Head of caudate nucleus (tissue), 42 donors: ENCODE results near the gene DNAJB9.

ENCODE experiments used
- DNase-seq, 42 donors: peaks; one replicate each; pipeline versions ENCODE4 v3.0.0 to v3.0.0-alpha.2; 2020 to 2021; ENCODE audit warnings: mixed read lengths in 7 of 42
- intact Hi-C: fragments of 100-400 bp; cut with DNase I; formaldehyde crosslinking; loops from one replicate; pipeline ENCODE4 v1.15.0; 2022

Gene DNAJB9

GRCh38 chr7:108598914-108599580, 29.4 kb downstream of the DNAJB9 start:
- intact Hi-C loops = no loop called here
- DNase-seq = peak in 1 of 42 donors; percentile 13

DNA sequence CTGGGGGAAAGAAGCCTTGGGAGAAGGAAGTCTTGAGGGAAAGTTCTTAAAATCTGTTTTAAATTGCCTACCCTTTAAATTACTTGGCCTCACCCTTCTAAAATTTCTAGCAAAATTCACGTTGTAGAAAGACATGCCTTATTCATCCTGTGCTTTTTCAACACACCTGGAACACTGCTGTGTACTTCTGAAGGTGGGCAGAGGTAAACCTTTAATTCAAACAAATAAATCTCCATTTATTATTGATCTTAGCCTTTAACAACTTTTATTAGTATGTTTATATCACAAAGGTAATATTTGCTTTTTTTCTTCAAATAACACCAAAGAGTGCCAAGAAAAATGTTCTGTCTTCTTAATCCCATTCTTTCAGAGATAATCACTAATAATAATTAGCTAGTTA, 30.7 kb downstream of the DNAJB9 start:
- intact Hi-C loops = no loop called here

GRCh38 chr7:108603656-108604306, 34.1 kb downstream of the DNAJB9 start:
- DNase-seq = peak in 1 of 42 donors; percentile 45
- intact Hi-C loops = no loop called here

More for the DNA sequence above, 30.7 kb downstream of the DNAJB9 start:
- DNase-seq = no peak

DNA sequence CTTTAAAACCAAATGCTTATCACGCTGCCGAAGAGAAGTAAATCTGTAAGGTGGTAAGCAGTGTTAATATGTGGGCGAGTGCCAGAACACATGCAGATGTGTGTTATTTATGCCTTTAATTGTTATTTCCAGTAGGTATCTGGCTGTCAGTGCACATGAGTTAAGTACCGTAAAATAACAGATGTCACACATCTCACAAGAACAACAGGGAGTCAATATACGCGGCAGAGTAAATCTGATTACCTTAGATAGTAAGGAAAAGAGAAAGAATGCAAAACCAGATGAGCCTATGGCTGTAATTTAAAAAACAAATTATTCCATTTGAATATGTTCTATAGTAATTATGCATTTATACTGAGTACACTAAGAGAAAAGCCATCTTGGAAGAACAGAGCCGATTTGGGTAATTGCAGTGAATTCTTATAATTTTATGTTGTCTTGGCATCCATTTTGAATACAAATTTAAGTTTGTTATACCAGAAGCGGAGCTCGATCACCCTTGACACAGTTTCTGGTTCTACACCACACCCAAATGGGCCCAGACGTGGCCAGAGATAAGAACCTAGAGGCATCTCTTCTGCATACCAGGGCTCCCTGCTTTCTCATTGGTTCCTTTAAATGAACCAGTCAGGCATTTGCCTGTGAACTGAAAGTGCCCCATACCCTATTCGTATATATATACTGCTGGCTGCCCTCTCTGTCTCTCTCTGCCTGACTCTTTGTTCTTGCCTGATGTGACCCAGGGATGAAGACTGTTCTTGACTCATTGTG, 34.8 kb downstream of the DNAJB9 start:
- intact Hi-C loops = no loop called here
- DNase-seq = no peak

- intact Hi-C loops = no loop called here
- no peak for DNase-seq
Measured at GRCh38 chr7:108605559-108606201, 36.0 kb downstream of the DNAJB9 start.

DNA sequence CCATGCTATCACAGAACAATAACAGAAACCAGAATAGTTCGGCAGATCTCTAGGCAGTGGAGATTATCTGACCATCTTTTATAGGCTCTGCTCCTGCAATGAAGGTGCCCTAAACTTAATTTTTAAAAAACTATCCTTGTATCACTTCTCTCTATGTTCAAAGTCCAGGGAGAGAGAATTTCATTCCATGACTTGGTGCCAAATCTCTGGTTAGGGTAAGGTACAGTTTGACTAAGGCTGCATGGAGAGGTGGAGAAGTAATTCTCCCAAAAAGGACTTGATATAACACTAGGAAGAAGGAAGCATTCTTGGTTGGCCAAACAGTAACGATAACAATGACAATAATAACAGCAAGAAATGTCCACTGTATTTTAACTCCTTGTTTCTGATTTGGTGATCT, 40.0 kb downstream of the DNAJB9 start:
- no peak for DNase-seq
- intact Hi-C loops = no loop called here

DNA sequence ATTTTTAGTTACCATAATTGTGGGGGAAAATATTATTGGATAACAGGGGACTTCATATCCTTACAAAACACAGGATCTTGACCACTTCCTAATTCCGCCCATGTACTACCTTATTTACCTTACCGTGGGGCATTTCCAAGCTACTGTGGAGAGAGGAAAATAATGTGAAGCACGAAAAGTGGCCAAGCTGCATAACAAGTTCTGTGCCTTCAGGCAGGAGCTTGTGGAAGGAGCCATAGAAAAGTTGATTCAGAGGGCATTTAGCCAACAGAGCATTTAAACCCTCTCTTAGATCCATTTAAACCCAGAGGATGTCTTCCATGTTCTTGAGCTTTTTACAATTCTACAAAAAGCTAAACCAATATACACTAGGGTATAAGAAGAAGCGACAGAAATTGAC, 41.6 kb downstream of the DNAJB9 start:
- intact Hi-C loops = no loop called here
- DNase-seq = no peak

- intact Hi-C loops = no loop called here
- peak in 1 of 42 donors; percentile 13 for DNase-seq
Measured at GRCh38 chr7:108613147-108613948, 43.7 kb downstream of the DNAJB9 start.

GRCh38 chr7:108613949-108614381, 44.3 kb downstream of the DNAJB9 start:
- no peak for DNase-seq
- intact Hi-C loops = no loop called here

GRCh38 chr7:108614896-108615295, 45.2 kb downstream of the DNAJB9 start:
- intact Hi-C loops = no loop called here
- DNase-seq = no peak

DNA sequence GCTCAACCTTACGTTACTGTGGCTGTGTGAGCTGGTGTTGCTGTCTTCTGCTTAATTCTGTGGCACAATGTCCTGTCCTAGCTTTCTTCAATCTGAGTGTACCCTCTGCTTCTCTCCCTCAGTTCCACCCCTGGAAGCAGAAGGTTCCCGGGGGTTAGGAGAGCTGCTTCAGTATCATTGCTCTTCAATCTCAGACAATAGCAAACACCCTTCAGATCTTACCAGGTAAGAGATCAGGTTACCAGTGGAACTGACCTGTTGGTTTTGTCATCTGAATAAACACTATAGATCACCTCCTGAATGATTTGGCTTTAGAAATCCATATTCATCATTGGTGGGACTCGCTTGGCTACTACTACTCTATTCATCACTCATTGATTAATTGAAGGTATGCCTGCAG, 48.4 kb downstream of the DNAJB9 start:
- intact Hi-C loops = no loop called here

DNA sequence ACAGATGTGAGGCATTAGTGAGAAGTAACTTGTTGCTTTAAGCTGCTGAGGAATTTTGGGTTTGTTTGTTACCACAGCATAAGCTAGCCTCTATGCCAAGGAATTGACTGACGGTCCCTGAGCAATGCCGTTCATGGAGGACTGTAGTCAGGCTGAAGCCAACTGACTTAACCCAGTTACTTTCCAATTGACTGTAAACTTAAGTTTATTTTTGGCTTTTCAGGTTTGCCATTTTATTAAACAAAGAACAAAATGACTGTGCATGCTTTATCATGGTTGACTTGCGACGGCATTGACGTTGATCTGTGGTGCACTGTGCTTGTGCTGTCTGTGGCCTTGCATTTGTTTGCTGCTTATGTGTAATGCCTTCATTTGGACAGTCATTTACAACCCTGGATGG, 53.5 kb downstream of the DNAJB9 start:
- no peak for DNase-seq
- intact Hi-C loops = no loop called here

More for the DNA sequence above, 48.4 kb downstream of the DNAJB9 start:
- DNase-seq = no peak
